ENCODE data around the gene CFAP20DC. TPM values are rescaled to one million over a fixed set of nuclear protein-coding genes. Genes with fewer than 3 reads are reported as not detected.

The CFAP20DC gene
- total RNA-seq, 1 experiment from 2014 or later, result 1.1 TPM

DNA sequence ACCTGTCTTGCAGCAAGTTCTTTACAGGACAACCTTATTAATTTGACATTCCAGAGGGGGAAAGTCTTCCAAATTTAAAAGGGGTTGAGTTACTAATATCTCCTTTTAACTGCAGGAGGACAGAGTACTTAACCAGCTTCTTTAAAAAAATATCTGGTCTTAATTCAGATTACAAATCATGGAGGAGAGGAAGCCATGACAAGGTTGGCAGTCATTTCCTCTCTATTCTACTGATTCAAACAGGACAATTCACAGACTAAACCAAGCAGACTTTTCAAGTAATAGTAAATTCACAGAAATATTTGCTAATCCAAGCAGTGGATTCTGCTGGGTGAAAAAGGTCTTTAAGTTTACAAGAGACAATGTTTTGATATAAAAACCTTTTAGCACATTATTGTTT, 185.3 kb downstream of the CFAP20DC start:
- ChIA-PET CTCF (no interaction called here), POLR2A (interaction anchor here (0.8 to 1.6 kb wide), 2 partner anchors 12 to 1013 kb away, joined by 3 to 4 read pairs; no protein-coding TSS in a partner anchor)
- TF ChIP-seq, protein P1, sequence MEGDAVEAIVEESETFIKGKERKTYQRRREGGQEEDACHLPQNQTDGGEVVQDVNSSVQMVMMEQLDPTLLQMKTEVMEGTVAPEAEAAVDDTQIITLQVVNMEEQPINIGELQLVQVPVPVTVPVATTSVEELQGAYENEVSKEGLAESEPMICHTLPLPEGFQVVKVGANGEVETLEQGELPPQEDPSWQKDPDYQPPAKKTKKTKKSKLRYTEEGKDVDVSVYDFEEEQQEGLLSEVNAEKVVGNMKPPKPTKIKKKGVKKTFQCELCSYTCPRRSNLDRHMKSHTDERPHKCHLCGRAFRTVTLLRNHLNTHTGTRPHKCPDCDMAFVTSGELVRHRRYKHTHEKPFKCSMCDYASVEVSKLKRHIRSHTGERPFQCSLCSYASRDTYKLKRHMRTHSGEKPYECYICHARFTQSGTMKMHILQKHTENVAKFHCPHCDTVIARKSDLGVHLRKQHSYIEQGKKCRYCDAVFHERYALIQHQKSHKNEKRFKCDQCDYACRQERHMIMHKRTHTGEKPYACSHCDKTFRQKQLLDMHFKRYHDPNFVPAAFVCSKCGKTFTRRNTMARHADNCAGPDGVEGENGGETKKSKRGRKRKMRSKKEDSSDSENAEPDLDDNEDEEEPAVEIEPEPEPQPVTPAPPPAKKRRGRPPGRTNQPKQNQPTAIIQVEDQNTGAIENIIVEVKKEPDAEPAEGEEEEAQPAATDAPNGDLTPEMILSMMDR (IDR thresholded peaks at IDR 0.05; ENCODE audit: unreplicated experiment), result no peak
- no peaks in the 10 kb centered on the region for H3K4me1 Mint-ChIP-seq (ENCODE audit: insufficient read depth, unreplicated experiment)
- no peak overlapping the region for H3K4me3 Mint-ChIP-seq (ENCODE audit: unreplicated experiment)
- no peak for DNase-seq (ENCODE audit: unreplicated experiment)
- intact Hi-C loops (cut with micrococcal nuclease), result no loop called here
- H3K27ac Mint-ChIP-seq (ENCODE audit: low read depth, unreplicated experiment), result no peak overlapping the region
- no peaks in the 10 kb centered on the region for H3K9me3 Mint-ChIP-seq (ENCODE audit: unreplicated experiment)
- no peaks in the 10 kb centered on the region for H3K36me3 Mint-ChIP-seq (ENCODE audit: insufficient read depth, unreplicated experiment)
- no peaks in the 10 kb centered on the region for H3K27me3 Mint-ChIP-seq (ENCODE audit: insufficient read depth, unreplicated experiment)
- no TSS peak for BruUV-seq (replicated peaks)

DNA sequence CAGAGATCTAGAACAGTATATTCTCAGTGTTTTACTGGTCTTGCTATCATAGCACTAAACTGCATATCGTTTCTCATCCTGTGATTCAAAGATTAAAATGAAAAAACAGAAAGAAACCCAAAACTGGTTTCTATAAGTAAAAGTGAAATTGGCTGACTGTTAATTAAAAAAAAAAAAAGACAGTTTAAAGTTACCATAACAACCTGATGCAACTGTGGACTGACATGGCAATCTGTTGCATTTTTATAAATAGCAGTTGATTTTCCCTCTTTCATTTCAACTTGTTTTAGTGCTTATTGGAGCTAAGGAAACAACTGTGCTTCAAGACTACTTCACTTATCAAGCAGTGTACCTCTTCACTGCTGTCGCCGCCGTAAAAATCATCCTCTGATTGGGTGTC, 186.6 kb downstream of the CFAP20DC start:
- no peaks in the 10 kb centered on the region for H3K9me3 Mint-ChIP-seq (ENCODE audit: unreplicated experiment)
- no peaks in the 10 kb centered on the region for H3K27me3 Mint-ChIP-seq (ENCODE audit: insufficient read depth, unreplicated experiment)
- BruUV-seq (replicated peaks), result no TSS peak
- intact Hi-C loops (cut with micrococcal nuclease), result no loop called here
- H3K36me3 Mint-ChIP-seq (ENCODE audit: insufficient read depth, unreplicated experiment), result no peaks in the 10 kb centered on the region
- TF ChIP-seq, protein P1 (IDR thresholded peaks at IDR 0.05; ENCODE audit: unreplicated experiment), result no peak
- H3K4me1 Mint-ChIP-seq (ENCODE audit: insufficient read depth, unreplicated experiment), result no peaks in the 10 kb centered on the region
- no peak overlapping the region for H3K4me3 Mint-ChIP-seq (ENCODE audit: unreplicated experiment)
- CTCF ChIA-PET, result interaction anchor here (0.8 kb wide), 1 partner anchor 9 kb away, joined by 3 read pairs; no protein-coding TSS in a partner anchor
- POLR2A ChIA-PET, result interaction anchor here (0.7 to 1.6 kb wide), 2 partner anchors 13 to 22 kb away, joined by 3 to 4 read pairs; no protein-coding TSS in a partner anchor
- DNase-seq (ENCODE audit: unreplicated experiment), result no peak
- no peak overlapping the region for H3K27ac Mint-ChIP-seq (ENCODE audit: low read depth, unreplicated experiment)

DNA sequence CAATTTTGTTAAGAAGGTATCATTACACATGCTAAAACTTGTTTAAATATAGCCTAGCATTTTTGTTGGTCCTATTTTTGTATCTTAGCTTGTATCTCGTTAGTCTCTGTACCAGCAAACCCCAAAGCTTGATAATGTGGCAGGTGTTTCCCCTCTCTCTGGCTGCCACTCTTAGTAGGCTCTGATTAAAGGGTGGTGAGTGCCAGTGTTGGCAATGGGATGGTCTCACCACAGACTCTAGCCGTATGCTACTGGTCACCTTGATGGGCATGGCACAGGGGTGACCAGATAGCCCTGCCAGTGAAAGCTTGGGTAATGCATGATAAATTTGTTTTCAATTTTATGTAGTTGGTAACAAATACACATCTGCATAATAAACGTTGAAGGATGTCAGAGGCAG, 188.3 kb downstream of the CFAP20DC start:
- H3K4me3 Mint-ChIP-seq (ENCODE audit: unreplicated experiment), result no peak overlapping the region
- no peak for DNase-seq (ENCODE audit: unreplicated experiment)
- no peaks in the 10 kb centered on the region for H3K36me3 Mint-ChIP-seq (ENCODE audit: insufficient read depth, unreplicated experiment)
- H3K27ac Mint-ChIP-seq (ENCODE audit: low read depth, unreplicated experiment), result no peak overlapping the region
- no peaks in the 10 kb centered on the region for H3K27me3 Mint-ChIP-seq (ENCODE audit: insufficient read depth, unreplicated experiment)
- TF ChIP-seq, protein P1 (IDR thresholded peaks at IDR 0.05; ENCODE audit: unreplicated experiment), result no peak
- no peaks in the 10 kb centered on the region for H3K4me1 Mint-ChIP-seq (ENCODE audit: insufficient read depth, unreplicated experiment)
- no TSS peak for BruUV-seq (replicated peaks)
- intact Hi-C loops (cut with micrococcal nuclease), result no loop called here
- POLR2A ChIA-PET, result no interaction called here
- CTCF ChIA-PET, result no interaction called here
- no peaks in the 10 kb centered on the region for H3K9me3 Mint-ChIP-seq (ENCODE audit: unreplicated experiment)

DNA sequence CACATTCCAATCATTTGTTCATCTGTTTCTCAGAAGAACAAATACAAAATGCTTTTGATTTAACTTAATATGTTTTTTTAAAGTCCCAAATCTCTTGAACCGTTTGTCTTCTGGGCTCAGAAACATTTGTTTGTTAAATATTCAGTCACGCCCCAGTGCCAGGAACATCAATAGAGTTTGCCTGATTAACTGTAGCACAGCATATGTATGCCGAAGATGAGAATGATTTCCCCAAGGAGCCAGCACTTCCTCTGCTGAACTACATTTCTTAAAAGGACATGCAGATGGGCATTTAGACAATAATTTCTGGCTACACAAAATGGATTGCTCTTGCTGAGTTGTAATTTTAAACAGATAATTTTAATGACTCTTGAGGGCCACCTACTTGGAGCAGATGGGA, 191.7 kb downstream of the CFAP20DC start:
- no peaks in the 10 kb centered on the region for H3K36me3 Mint-ChIP-seq (ENCODE audit: insufficient read depth, unreplicated experiment)
- H3K27me3 Mint-ChIP-seq (ENCODE audit: insufficient read depth, unreplicated experiment), result no peaks in the 10 kb centered on the region
- H3K4me1 Mint-ChIP-seq (ENCODE audit: insufficient read depth, unreplicated experiment), result no peaks in the 10 kb centered on the region
- intact Hi-C loops (cut with micrococcal nuclease), result no loop called here
- ChIA-PET POLR2A (no interaction called here), CTCF (no interaction called here)
- H3K4me3 Mint-ChIP-seq (ENCODE audit: unreplicated experiment), result no peak overlapping the region
- TF ChIP-seq, protein P1 (IDR thresholded peaks at IDR 0.05; ENCODE audit: unreplicated experiment), result no peak
- BruUV-seq (replicated peaks), result no TSS peak
- H3K9me3 Mint-ChIP-seq (ENCODE audit: unreplicated experiment), result no peaks in the 10 kb centered on the region
- no peak overlapping the region for H3K27ac Mint-ChIP-seq (ENCODE audit: low read depth, unreplicated experiment)
- no peak for DNase-seq (ENCODE audit: unreplicated experiment)

Data from MCF 10A (cell line).